ENCODE results near the gene GNL1. TPM values are rescaled to one million over a fixed set of nuclear protein-coding genes. Genes with fewer than 3 reads are reported as not detected.

The GNL1 gene
- total RNA-seq, 1 experiment from 2014 or later: 78.4 TPM

Other genes starting within 250 kb of the GNL1 start
- 12.2 and 13.9 TPM in 2 replicates for gene TRIM39, start 229.6 kb downstream of the GNL1 start, total RNA-seq (2014; rRNA removed; shearing (Covaris generic))
- 87.2 and 103 TPM in 2 replicates for gene RPP21, start 211.3 kb downstream of the GNL1 start, total RNA-seq (2014; rRNA removed; shearing (Covaris generic))
- gene HLA-E, start 67.0 kb downstream of the GNL1 start, total RNA-seq (2014; rRNA removed; shearing (Covaris generic)): 45.8 and 61.9 TPM in 2 replicates
- 14.3 and 14.7 TPM in 2 replicates for gene PRR3, start 806 bp upstream of the GNL1 start, total RNA-seq (2014; rRNA removed; shearing (Covaris generic))
- gene ABCF1, start 15.0 kb upstream of the GNL1 start, total RNA-seq (2014; rRNA removed; shearing (Covaris generic)): 52.1 and 55.7 TPM in 2 replicates
- gene PPP1R10, start 60.8 kb upstream of the GNL1 start, total RNA-seq (2014; rRNA removed; shearing (Covaris generic)): 47.3 and 62.3 TPM in 2 replicates
- 112 and 121 TPM in 2 replicates for gene MRPS18B, start 61.4 kb upstream of the GNL1 start, total RNA-seq (2014; rRNA removed; shearing (Covaris generic))
- gene ATAT1, start 70.4 kb upstream of the GNL1 start, total RNA-seq (2014; rRNA removed; shearing (Covaris generic)): 11.7 and 13.1 TPM in 2 replicates
- 15.4 and 16.9 TPM in 2 replicates for gene C6orf136, start 90.6 kb upstream of the GNL1 start, total RNA-seq (2014; rRNA removed; shearing (Covaris generic))
- gene DHX16, start 116.5 kb upstream of the GNL1 start, total RNA-seq (2014; rRNA removed; shearing (Covaris generic)): 39.2 and 45.3 TPM in 2 replicates
- gene PPP1R18, start 130.2 kb upstream of the GNL1 start, total RNA-seq (2014; rRNA removed; shearing (Covaris generic)): 48.2 and 55.7 TPM in 2 replicates
- gene NRM, start 134.5 kb upstream of the GNL1 start, total RNA-seq (2014; rRNA removed; shearing (Covaris generic)): 20.7 and 23.8 TPM in 2 replicates
- gene MDC1, start 160.8 kb upstream of the GNL1 start, total RNA-seq (2014; rRNA removed; shearing (Covaris generic)): 25.5 and 29.1 TPM in 2 replicates
- gene TUBB, start 163.9 kb upstream of the GNL1 start, total RNA-seq (2014; rRNA removed; shearing (Covaris generic)): 1,911 and 2,101 TPM in 2 replicates
- 140 and 152 TPM in 2 replicates for gene FLOT1, start 186.2 kb upstream of the GNL1 start, total RNA-seq (2014; rRNA removed; shearing (Covaris generic))
- gene IER3, start 188.1 kb upstream of the GNL1 start, total RNA-seq (2014; rRNA removed; shearing (Covaris generic)): 116 and 141 TPM in 2 replicates